Esophagus mucosa (tissue), 1 donor: ENCODE results near the gene ZNF652. TPM values are rescaled to one million over a fixed set of nuclear protein-coding genes. Genes with fewer than 3 reads are reported as not detected.

Source experiments
- ATAC-seq: fragments of 200-7000 bp; cut with Tn5 transposase; one replicate; pipeline ENCODE4 v1.9.1; 2020
- total RNA-seq: library from RNA; stranded (reverse); gene quantifications from one replicate; pipeline ENCODE4 v1.2.4, GENCODE V29; 2023
- donor health status: DM: yes; HTN: yes; CAD: no.

The ZNF652 gene
- total RNA-seq, result 10.9 TPM

DNA sequence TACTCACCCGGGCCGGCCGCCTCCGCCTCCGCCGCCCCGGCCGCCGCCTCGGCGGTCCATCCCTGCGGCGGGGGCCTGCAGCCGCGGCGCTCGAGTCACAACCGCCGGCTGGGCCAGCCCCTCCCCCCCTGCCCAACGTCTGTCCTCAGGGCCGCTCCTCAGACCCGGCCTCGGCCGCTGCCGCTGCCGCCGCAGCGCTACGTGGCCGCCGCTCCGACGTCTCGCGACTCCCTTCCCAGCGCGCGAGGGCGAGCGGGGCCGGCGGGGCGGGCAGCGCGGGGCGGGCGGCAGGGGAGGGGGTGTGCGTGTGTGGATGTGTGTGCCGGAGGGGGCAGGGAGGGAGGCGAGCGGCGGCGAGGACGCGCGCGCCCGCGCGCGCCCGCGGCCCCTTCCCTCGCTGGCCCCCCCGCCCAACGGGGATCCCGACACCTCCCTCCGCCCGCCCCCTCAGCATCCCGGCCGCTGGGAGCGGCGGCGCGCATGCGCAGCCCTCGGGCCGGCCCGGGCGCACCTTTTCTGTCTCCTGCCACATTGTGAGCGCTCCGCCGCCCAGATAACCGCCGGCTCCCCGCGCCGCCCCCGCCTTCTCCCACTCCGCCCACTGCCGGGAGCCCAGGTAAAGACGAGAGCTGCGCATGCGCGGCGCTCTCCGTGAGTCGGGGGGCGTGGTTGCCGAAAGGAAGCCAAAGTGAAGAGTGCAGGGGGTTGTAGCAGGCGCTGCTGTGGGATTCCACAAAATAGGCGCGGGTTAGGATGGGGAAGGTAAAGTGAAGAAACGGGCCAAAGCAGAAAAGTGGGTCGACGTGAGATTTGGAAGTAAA, at the start of gene ZNF652:
TSS of gene ZNF652 (minus strand) at position 349 of the 821 bp plus-strand sequence. CDS start 44,525 bp downstream, outside the sequence.
- peak; percentile 96 for ATAC-seq

DNA sequence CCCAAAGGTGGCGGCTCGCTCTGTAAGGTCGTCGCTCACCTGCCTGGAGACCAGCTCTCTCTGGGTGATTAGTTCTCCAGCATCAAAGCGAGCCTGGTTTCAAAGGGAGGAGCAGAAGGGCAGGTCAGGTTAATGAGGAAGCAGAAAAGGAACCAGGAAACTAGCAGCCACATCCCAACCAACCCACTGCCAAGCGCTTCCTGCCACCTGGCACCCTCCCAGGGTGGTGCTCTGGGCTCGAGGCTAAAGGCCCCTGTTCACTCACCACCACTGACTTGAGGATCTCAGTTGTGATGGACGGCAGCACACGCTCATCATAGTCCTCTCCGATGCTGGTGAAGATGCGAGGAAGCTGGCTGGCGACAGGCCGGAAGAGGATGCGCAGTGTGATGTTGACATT, 47.0 kb upstream of the ZNF652 start:
- no peak for ATAC-seq

DNA sequence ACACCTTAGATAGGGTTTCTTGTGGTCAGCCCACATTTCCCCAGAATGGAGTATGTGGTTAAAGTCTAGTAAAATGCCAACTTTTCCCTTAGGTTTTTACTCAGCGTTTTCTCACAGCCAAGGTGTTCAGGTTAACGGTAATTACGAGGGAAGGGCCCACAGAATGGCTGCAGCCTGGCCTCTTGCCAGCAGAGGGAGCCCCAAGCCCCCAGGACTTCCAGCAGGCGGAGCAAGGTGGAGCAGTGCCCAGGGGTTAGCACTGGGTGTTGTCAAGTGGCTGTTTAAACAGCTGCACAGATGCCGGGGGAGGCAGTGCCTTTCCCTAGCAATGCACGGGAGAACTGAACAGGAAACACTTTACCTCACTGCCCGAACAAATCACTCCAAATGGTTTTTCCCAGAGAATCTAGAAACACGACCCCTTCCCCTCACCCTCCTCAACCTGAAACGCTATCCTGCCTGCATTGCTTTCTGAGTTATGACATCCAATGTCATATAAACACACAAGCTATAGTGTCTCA, 46.0 kb upstream of the ZNF652 start:
- peak; percentile 80 for ATAC-seq

DNA sequence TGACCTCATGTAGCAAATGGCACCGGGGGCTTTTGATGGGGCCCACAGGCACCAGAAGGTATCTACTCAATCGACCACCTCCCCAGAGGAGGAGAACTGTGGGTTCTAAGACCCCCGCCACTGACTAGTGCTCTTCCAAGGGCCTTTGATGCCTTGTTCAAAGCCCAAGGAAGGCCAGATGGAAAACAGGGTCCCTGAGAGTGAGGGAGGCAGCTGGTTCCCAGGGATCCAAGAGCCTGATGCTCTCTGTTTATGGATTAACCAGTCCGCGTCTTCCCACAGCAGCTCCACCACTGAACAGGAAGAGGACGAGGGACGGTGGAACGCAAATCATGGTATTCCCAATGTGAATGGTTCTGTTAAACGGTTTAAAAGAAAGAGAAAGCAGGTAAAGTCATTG, 45.0 kb upstream of the ZNF652 start:
- ATAC-seq, result no peak

DNA sequence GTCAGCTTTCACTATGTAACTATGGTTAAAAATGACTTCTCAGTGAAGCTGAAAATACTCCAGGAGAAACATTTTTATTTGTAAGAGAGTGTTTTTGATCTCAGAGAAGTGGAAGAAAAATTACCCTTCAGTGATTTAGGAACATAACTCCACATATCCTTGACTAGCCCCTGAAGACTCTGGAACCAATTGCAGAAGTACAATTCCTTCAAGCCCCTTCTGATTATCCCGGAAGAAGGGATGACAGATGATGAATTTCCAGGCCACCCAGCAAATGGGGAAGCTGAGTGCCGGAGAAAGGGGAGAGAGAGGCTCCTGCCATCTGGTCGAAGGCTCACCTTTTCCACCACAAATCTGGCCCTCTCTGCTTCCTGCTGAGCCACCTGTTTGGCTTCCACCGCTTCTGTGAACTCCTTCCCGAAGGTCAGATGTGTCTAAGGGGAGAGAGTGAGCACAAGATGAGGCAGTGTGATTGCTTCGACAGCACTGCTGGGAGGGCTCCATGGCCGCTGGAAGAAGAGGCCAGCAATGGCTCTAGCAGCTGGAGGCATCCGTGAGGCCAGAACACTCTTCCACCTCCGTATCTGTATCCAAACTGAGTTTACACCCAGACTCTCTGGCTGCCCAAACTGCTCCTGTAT, 44.5 kb upstream of the ZNF652 start:
- no peak for ATAC-seq

DNA sequence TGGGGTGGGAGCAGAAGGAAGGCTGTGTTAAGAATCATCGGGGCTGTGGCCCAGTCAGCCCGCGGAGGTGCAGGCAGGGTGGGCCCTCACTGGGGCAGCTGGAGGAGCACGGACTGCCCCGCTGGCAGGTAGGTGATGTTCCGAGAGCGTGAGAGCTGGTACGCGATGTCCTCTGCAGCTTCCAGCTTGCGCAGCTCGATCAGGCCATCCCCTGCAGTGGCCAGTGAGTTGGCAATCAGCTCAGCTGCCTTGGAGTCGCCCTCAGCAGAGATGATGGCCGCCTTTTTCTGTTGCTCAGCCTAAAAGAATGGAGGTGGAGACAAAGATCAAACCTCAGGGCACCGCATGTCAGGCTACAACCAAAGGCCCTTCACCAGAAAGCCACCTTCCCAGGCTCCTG, 42.9 kb upstream of the ZNF652 start:
- no peak for ATAC-seq

DNA sequence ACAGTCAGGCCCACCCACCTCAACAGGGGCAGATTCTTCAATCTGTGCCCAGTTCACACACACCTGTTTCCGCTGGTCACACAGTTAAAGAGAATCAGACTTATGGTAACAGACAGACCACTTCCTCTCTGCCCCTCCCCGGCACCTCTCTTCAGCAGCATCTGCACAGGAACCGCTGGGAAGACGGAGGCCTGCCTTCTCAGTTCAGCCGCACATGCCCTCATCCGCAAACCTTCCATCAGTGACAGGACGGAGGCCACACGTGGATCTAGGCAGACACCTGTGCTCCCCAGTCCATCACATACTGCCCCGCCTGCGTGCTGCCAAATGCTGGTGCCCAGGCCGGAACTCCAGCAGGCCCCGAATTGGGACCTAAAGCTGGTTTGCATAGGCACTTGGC, 42.3 kb upstream of the ZNF652 start:
- ATAC-seq, result no peak

DNA sequence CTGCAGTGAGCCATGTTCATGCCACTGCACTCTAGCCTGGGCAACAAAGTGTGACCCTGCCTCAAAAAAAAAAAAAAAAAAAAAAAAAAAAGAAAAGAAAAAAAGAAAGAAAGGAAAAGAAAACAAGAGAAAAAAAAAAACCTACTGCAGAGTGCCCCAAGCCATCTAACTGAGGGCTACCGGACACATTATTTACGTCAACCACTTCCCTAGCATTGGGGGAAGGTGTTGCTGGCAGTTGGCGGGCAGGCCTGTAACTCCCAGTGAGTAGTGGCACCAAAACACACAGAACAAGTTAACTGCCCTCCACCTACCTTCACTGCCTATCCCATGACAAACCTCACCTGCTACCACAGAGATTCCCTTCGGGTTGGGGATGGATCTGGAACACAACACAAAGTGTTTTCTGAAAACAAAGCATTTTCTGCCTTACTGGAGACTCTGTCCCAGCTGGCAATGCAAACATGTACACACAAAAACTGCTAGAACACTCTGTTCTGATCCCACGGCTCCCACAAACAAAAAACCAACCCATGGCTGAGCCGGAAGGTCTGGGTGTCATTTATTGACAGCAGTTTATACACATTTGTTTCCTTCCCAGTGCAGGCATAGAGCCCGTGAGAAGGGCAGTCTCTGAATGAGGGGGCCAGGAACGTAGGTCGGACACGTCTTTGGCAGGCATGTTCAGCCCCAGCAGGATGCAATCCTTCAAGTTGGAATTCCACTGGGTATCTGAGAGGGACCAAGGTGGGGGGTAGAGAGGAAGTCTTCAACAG, 41.7 kb upstream of the ZNF652 start:
- no peak for ATAC-seq

DNA sequence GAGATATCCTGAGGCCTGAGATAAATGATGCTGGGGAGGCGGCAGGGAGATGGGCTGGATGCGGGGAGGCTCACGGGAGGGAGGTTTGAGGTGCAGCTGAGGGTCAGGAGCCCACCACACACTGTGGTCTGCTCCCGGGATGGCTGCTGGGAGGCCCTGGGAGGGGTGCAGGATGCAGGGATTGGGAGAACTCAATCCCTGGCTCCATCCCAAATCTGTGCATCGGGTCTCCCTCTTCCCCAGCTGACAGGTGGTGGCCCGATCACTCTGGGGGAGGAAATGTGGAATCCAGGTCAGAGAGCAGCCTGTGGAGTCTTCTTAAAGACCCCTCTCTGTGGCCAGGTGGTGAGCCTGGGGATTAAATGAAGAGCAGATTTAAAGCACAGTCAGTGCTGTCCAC, 40.7 kb upstream of the ZNF652 start:
- peak; percentile 6 for ATAC-seq

DNA sequence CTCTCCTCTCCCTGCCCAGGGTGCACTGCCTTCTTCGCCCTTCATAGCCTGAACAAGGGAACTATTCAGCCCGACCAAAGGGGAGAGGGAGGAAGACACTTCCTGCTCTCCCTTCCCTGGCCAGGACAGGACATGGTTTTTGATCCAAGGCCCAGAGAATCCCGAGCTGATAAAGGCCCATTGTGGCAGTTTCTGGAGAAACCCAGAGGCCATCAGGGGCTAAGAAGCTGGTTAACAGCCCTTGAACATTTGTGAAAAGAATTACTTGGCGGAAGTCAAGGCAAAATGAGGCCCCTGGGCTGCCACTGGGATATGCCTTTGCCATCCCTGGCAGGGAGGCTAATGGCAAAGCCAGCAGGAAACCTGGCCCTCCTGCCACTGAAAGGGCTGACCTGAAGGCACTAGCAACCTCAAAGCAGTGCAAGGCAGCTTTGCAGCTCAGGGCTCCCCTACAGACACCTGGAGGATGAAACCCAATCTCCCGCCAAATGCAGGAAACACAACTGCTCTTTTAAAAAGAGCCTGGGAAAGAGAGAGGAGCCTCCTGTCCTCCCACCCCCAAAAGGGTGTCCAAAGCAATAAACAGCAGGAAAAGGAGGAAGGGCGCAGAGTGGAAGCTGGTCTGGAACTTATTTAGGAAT, 40.0 kb upstream of the ZNF652 start:
- ATAC-seq, result no peak

DNA sequence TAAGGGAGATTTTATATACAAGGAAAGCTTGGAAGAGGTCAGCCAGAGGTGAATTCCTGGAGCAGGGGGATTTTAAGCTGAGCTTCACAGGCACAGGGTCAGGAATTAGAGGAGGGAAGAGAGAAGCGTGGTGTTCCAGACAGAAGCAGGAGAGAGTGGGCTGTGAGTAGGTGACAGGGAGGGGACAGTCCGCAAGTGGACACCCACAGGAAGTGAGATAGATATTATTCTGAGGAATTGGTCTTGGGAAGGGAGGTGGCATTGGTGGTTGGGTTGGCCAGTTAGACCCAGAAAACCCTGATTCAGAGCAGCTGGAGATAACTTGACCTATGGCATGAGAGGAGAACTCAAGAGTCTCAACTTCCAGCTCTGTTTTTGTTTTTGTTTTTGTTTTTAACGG, 37.9 kb upstream of the ZNF652 start:
- no peak for ATAC-seq

DNA sequence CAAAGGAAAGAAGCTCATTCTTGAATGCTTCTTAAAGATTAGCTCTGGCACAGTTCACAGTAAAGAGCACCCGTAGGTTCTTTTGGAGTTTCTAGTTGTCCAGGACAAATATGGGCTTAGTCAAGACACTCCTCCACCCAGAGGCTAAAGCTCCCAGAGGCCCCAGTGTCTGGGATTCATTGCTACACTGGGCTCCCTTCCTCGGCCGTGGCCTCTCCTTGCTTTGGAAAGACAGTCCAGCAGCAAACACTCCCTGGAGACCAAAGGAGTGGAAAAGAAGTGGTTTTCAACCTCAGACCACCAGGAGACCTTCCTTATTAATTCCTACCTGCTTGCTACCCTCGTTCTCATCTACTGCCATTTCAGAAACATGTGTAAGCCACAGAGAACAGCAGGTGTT, 35.5 kb upstream of the ZNF652 start:
- ATAC-seq, result no peak

DNA sequence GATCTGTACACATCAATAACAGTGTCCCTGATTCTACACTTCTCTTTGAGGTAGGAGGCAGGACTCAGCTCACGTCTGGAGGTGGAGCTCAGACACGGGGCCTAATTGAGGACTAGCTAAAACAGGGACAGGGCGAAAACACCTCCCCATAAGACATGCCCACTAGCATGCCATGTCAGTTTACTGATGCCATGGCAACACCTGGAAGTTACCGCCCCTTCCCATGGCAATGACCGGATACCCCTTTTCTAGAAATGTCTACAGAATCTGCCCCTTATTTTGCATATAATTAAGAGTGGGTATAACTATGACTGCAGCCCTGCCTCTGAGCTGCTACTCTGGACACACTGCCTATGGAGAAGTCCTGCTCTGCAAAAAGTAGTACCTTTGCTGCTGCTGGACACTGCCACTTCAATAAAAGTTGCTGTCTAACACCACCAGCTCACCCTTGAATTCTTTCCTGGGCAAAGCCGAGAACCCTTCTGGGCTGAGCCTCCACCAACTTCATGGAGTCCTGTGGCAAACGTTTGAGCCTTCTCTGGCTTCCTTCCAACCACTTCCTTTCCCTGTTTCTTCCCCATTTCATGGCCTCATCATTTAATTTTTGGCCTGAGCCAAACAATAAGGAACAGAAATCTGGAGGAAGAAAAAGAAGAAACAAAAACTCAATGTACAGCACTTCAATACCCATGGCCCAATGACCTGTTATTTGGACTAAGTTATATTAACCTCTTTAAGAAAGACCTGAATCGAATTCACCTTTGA, 31.6 kb upstream of the ZNF652 start:
- ATAC-seq, result no peak

DNA sequence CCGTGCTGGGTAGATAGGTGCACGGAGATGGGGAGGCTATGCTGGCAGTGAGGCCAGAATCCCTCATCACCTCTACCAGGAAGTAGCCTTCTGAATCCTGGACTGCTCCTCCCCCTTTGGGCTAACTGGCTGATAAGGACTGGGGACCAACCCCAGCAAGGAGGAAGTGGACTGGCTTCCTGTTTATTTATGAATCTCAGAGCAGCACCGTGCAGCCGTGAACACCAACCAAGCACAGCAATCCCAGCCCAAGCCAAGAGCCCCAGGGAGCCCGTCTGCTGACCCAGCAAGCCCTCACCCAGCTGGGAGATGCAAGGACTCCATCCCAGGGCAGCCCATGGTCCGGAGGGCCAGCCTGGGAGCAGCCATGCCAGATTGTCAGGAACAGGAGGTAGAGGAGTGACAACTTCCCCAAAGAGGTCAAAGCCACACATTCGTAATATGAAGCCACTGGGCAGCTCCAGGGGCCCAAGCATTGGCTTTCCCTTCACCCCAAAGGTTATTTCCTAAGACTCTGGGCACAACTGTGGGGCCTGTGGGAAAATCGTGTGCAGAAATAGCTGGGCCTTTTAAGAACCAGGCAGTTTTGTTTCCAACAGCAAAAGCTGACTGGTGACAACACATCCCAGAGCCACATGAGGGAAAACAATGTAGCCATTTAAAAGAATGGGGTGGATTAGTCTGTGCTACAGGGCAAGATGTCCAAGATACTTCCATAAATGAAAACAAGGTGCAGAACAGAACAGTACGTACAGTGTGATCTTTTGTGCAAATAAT, 28.7 kb upstream of the ZNF652 start:
- peak; percentile 22 for ATAC-seq

DNA sequence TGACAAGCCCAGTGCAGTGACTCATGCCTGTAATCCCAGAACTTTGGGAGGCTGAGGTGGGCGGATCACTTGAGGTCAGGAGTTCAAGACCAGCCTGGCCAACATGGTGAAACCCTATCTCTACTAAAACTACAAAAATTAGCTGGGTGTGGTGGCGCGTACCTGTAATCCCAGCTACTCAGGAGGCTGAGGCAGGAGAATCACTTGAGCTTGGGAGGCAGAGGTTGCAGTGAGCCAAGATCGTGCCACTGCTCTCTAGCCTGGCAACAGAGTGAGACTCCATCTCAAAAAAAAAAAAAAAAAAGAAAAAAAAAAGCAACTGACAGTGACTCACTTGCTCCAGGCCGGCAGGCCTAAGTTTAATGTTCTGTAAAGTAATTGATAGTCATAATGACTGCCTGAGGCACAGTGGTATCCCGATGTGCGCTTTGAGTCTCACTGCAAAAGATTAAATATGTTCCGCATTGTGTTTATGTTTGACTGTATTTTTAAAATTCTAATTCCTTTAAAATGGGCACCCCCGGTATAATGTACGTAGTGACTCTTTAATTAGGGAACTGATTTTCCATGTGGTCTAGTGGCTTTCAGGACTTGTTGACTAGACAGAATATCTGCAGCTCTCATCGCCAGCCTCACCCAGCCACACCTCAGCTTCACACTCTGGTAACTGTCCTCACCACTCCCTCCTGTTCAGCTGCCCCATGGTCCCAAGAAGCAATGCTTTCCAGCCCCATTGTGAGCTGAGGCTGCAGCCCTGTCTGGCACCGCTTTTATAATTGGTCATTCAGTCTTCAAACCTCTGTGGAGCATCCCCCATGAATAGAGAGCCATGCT, 27.7 kb upstream of the ZNF652 start:
- peak; percentile 70 for ATAC-seq

DNA sequence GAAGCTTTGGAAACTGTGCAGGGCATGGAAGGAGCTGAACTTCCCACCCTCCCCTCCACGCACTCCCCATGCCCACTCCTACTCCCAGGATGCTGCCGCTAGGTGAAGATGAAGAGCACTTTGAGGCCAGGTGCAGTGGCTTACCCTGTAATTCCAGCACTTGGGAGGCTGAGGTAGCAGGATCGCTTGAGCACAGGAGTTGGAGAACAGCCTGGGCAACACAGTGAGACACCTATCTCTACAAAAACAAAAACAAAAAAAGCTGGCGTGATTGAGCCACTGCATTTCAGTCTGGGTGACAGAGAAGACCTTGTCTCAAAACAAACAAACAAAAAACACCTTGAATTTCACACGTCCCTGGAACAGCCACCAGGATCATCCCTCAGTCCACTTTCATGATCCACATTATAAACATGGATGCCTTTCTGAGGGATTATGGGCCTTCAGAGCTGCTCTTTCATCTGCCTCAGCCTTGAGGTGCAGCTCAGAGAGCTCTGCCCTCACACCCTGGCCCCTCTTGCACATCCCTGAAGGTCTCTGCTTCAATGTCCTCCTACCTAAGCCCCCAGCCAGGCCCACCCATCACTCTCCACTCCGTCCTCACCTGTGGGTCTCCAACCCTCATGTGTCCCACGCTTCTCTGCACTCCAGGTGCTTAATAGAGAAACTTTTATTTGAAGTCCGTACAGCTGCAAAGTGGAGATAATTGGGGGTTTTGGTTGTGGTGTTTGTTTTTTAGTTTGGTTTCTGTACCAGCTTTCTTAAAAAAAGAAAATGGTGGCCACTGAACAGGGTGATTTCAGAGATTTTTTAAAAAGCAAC, 26.9 kb upstream of the ZNF652 start:
- ATAC-seq, result no peak

DNA sequence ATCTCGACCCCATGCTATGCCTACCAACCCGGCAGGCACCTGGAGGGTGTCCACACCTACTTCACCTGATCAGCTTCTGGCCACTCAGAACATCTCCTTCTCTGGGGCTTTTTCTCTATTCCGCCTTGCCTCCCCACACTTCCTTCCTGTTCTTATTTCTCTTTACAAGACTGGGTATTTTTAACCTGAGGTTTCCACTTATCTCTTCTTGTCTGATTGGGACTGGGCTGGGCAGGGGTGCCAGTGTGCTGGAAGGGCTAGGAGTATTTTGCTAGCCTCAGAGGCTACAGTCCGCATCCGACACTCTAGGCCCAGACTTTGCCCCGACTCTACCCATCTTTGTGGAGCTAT, 26.2 kb upstream of the ZNF652 start:
- peak; percentile 37 for ATAC-seq

DNA sequence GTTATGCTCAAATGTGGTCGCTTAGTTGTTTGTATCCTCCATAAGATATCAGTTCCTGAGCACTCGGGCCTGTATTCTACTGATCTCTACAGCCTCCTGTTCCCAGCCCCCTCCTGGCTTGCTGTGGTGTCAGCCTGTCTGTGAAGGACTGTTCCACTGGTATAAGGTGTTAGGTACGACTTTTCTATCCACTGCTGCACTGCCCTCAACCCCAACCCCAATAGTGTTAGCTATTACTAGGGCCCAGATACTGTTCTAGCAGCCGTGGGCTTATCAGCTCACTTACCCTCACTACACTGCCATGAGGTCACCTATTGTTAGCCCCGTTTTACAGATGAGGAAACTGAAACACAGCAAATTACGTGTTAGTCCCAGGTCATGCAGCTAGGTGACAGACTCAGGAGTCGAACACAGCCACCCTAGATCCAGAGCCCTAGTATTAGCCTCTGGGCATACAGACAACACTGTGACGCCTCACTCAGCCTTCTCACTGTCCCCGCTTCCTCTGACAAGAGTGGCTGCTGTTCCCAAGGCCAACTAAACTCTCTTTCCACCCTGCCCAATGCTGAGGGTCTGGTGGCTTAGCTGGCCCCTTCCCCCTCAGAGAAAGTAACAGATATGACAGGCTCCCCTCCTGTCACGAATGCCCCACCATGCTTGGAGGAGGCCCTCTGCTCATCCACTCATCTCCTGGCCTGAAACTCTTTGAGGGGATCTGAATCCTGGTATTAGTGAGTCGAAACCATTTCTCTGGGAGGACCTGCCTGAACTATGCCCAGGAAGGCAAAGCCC, 25.6 kb upstream of the ZNF652 start:
- ATAC-seq, result no peak

DNA sequence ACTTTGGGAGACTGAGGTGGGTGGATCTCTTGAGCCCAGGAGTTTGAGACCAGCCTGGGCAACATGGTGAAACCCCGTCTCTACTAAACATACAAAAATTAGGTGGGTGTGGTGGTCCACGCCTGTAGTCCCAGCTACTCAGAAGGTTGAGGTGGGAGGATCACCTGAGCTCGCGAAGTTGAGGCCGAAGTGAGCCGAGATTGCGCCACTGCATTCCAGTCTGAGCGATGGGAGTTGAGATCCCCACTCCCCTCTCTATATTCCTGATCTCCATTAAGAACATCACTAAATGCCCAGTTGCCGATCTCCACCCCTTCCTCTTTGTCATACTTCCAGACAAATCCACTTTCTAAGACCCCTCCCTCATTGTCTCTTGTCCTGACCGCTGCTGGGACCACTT, 24.3 kb upstream of the ZNF652 start:
- ATAC-seq, result no peak
